GM19025 (cell line): ENCODE data around the gene CRELD2.

ENCODE experiments used
- ATAC-seq: cut with Tn5 transposase; IDR thresholded peaks from one replicate; pipeline ENCODE4 v1.9.1; 2021; ENCODE audit warnings: mild to moderate bottlenecking, low read depth, moderate library complexity; ENCODE audit not compliant: unreplicated experiment

CRELD2 gene

GRCh38 chr22:49928555-49929210 lies 10.2 kb downstream of the CRELD2 start:
- no peak for ATAC-seq

- no peak for ATAC-seq
Observed at GRCh38 chr22:49929211-49929979, 11.0 kb downstream of the CRELD2 start.

DNA sequence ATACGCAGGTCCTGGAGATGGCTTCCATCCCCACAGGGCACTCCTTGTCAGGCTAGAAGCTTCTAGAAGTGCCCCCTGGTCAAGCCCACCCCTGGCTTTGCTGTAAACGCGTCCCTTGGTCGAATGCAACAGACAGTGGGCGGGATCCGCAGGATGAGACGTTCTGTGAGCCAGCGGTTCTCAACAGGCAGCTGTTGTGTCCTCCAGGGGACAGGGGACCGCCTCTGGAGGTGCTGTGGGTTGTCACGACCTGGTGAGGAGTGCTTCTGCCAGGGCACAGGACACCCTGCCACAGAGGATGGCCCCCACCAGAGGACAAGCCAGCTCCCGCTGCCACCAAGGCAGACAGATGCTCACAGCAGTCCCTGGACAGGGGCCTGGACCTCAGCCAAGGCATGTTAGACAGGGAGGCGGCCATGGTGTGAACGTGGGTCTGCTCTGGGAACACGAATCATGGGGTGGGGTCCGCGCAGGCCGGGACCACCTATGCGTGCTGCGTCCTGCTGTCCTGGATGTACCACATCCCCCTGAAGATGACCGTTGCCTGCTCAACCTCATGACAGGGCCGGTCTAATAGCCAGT lies 11.7 kb downstream of the CRELD2 start:
- ATAC-seq: no peak

DNA sequence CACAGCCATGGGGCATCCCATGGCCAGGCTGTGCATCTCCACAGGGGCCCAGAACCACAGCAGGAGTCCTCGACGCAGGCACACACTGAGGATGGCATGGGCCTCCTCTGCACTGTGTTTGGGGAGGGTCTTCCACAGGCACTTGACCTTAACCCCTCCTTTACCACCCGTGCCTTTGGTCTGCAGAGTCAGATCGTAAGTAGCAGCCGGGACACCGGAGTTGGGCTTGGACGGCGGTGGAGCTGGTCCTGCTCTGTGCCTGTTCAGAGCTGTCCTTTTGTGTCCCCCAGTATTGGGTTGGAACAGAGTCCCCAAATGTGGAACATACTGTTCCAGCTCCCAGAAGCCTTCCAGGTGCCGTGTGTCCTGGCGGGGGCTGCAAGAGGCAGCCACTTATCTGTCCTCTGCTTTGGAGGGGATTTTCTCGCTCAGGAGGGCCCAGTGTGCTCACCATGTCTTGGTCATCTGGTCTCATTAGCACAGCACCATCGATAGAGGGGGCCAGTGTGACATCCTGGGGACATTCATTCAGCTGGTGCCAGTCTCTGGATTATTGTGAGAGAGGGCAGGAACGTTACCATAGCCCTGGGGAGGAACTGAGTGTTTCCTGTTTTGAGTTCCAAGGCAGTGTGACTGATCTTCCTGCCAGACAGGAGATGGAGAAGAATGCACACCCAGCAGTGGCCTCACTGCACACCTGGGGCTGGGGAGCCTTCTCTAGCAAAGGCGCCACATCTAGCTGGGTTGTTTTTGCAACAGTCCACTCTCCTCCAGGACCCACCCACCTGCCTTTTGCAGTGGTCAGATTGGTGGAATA lies 12.4 kb downstream of the CRELD2 start:
- no peak for ATAC-seq

DNA sequence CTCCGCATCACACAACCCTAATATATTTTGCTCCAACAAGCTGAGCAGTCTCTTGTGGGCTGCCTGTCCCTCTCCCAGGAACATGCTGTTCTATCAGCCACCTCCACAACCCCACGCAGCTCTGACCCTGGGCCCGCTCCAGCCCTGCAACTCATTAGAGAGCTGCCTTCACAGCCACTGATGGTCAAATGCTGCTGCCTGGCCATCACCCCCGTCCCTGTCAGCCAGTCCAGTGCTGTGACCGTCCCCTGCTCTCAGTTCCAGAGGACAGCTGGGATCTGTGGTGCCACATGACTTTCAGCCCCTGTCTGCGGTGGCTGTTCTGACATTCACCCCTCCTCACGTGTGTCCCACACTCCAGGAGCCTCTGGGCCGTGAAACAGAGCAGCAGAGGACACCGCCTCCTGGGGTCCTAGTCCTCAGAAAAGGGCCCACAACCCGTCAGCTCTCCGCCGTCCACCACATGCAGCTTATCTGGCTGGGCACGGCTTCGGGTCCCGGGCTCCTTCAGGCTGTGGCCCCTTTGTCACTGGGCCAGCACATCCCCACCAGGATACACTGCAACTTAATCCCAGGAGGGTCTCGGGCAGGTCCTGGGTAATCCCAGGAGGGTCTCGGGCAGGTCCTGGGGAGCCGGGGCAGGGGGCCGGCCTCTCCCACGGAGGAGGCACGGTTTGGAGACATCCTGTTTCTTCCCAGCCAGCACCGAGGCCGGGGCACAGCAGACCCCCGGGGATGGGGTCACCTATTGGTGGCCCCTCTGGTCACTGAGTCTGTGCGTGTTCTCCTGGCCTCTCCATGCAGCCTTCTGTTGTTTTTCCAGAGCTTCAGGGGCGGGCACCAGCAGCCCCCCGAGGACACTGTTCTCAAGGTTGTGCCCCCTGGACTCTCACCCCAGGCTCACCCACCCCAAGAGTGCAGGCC lies 15.1 kb downstream of the CRELD2 start:
- ATAC-seq: no peak

GRCh38 chr22:49934160-49934890 lies 15.9 kb downstream of the CRELD2 start:
- ATAC-seq: no peak

DNA sequence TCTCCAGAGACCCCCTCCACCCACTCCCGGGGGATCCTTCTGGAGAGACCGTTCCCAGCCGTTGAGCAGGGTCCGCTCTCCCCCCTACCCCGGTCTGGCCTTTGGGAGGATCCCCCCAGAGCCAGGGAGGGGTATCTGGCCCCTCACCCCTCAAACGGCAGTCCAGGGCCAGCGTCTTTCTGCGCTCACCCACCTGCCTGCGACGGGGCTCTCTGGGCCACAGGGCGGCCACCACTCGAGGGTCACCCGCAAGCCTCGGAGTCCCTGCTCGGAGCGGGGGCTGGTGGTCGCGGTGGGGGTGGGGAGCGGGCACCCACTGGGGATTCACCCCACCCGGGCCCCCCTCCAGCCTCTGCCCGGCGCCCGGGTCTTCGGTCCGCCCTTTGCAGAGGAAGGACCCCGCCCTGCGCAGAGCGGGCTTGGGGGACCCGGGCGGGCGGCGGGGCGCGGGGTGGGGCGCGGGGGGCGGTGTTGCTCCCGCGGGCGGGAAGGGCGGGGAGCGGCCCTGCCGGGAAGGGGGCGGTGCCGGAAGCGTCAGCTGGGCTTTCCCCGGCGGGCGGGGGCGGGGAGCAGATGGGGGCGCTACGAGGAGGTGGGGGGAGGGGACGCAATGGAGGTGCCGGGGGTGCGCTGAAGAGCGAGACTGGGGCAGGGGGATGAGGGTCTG lies 16.6 kb downstream of the CRELD2 start:
- ATAC-seq: no peak

DNA sequence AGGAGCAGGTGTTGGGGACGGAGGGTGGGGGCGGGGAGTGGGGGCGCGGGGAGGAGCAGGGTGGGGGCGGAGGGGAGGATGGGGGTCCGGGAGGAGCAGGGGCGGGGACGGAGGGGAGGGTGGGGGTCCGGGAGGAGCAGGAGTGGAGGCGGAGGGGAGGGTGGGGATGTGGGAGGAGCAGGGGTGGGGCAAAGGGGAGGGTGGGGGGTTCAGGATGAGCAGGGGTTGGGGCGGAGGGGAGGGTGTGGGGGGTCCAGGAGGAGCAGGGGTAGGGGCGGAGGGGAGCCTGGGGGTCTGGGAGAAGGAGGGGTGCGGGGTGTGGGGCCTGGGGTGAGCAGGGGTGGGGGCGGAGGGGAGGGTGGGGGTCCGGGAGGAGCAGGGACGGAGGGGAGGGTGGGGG lies 17.1 kb downstream of the CRELD2 start:
- ATAC-seq: no peak

DNA sequence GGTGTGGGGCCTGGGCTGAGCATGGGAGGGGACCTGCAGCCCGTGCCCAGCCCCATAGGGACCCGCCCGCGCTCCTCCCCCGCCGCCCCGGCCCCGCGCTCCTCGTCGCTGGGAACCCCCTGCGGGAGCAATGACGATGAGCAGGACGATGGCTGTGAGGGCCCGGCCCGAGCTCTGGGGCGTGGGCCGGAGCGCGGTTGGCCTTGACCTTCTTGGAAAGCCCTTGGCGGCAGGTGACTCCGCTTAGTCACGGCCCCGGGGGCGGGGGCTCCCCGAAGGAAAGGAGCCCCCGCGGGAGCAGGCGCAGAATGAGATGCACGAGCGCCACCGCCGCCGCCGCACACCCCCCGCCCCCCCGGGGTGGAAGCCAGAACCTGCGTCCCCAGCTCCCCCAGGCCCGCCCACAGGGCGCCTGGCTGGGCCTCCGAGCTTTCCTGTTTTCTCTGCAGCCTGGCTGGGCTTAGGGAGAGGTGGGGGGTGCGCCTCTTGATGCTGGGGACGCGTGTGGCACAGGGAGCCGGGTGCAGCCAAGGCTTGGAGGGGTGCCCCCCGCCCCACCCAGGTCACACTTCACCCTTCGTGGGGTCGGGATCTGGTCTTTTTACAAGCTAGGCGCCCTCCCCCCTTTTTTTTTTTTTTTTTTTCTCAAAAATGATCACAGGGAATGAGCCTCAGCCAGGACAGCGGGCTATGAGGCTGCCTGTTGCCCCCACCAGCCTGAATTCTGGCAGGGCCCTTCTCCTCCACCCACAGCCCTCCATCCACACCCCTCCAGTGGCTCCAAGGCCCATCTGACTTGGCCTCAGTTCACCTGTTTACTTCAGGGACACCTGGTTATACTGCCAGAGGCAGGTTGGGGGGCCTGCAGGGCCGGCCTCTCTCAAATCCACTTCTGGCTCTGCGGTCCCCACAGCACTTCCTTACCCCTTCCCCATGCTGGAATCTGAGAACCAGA lies 17.9 kb downstream of the CRELD2 start:
- peak; percentile 63 for ATAC-seq

- no peak for ATAC-seq
Observed at GRCh38 chr22:49936973-49937757, 18.7 kb downstream of the CRELD2 start.

DNA sequence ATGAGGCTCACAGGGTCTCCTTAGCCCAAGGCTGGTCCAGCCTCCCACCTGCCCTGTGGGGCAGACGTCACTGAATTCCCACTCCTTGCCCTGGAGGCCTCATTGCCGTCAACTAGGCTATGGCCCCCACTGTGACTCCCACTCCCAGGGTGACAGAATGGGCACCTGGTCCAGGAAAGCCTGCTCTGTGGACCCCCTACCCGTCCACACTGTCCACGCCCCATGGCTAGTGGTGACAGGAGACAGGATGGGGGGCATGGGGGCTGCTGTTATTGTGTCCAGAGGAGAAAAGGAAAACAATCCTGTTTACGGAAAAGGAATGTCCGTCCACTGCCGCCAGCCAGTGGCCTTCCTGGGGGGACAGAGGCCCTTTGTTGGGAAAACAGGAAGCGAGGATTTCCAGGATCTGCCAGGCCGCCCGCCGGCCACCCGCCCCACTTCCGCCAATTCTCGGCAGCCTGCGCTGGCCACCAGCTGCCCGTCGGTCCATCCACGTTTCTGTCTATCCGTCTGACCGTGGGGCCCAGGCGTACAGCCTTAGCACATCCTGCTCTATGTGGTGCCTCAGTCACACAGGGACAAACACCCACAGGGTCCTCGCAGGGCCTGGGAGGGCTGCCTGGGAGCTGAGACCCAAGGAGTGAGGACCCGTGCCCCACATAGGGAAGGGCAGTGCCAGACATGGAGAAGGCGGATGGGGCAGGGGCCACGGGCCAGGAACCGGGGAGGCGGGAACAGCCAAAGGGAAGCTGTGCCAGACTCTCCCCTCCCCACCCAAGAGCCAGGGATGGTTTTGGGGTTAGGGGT lies 19.5 kb downstream of the CRELD2 start:
- ATAC-seq: no peak

DNA sequence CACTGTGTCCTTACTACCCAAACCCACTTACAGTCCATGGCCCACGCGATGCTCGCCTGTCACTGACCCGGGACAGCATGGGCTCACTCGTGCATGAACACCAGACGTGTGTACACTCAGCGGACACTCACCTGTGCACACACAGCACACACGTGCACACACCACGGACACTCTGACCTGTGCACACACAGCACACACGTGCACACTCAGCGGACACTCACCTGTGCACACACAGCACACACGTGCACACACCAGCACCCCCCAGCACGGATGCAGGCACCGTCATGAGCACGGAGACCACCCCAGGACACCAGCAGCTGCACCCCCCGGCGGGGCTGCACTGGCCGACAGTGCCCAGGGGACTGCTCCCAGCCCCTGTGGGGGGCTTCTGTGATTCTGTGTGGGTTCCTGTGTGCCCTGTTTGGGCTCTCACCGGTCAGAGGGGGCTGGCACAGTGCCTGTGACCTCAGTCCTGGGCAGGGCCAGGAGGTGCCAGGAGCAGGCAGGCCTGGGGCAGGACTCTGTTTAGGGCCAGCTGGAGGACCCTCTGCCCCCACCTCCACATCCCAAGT lies 20.2 kb downstream of the CRELD2 start:
- ATAC-seq: no peak

GRCh38 chr22:49941507-49942316 lies 23.3 kb downstream of the CRELD2 start:
- ATAC-seq: no peak

DNA sequence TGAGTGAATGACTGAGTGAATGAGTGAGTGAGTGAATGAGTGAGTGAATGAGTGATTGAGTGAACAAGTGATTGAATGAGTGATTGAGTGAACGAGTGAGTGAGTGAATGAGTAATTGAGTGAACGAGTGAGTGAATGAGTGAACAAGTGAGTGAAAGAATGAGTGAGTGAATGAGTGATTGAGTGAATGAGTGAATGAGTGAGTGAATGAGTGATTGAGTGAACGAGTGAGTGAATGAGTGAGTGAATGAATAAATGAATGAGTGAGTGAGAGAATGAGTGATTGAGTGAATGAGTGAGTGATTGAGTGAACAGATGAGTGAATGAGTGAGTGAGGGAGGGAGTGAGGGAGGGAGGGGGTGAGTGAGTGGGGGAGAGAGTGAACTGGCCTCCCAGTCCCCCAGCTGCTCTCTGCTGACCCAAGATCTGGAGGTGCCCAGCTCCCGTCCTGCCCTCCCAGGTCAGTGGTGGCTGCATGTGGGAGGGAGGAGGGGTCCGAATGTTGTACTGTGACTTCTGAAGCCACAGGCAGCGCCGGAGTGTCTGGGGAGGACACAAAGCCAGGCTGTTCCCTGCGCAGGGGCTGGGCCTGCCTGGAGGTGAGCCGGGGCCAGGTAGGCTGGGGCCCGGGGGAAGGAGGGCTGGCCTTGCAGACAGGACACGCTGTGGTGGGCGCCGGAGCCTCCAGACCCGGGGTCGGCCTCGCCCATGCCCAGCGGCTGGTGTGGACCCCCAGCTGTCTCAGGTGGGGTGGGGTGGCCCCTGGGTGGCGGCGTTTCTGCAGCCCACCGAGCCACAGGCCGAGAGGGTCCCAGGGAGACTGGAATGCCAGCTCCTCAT lies 24.4 kb downstream of the CRELD2 start:
- no peak for ATAC-seq
